ENCODE results near the gene GNG8. TPM values are rescaled to one million over a fixed set of nuclear protein-coding genes. Genes with fewer than 3 reads are reported as not detected.

The GNG8 gene
- polyA plus RNA-seq, 1 donor from 2014 or later = not detected

DNA sequence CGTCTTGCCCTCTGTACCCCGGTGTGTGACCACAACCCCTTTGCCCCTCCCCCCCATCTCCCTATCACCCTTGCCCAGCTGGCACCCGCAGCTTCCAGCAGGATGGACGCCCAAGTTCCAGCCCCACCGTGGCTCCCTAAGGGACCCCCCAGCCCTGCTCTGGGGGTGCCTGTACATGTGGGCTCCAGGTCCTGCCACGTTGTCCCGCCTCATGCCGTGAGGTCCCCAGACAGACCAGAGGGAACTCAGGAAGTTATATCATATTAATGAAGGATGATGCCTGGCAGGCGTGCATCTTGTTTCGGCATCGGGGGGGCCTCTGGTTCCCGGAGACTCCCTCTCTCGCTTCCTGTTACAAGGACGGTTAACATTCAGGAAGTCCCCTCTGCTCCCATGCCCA lies 9.6 kb downstream of the GNG8 start:
- H3K4me2 ChIP-seq (ENCODE audit: low read length) = no peak overlapping the region
- H3K79me2 ChIP-seq (replicated peaks; ENCODE audit: insufficient read depth, low read length) = no peaks in the 10 kb centered on the region

DNA sequence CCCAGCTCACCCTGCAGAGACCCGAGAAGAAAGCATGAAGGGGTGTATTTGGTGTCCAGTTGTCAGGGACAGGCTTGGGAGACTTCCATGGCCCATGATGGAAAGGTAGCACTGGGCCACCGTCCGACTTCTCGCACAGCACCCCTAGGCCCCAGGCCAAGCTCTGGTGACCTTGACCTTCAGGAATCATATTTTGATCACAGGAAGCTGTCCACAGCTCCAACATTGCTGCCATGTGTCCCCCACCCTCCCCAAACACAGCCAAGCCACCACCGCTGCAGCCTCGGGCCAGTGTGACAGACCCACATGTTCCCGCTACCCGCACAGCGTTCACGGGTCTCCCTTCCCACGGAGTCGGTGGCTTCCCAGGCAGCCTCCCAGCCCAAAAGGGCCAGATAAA lies 10.3 kb downstream of the GNG8 start:
- no peaks in the 10 kb centered on the region for H4K20me1 ChIP-seq (ENCODE audit: insufficient read depth)
- no peaks in the 10 kb centered on the region for H3K9me3 ChIP-seq (ENCODE audit: low read length)
- no peak overlapping the region for H3K9ac ChIP-seq (ENCODE audit: low read length)
- no peak overlapping the region for H3K27ac ChIP-seq (ENCODE audit: low read length)
- no peaks in the 10 kb centered on the region for H3K36me3 ChIP-seq (ENCODE audit: insufficient read depth, low read length)
- H2AFZ ChIP-seq (ENCODE audit: low read depth, low read length) = no peak overlapping the region
- TF ChIP-seq SMC3 (conservative IDR thresholded peaks at IDR 0.05; ENCODE audit: poor library complexity) (no peak), EZH2 (IDR thresholded peaks at IDR 0.05; ENCODE audit: borderline replicate concordance, insufficient read depth, low read length, poor library complexity, severe bottlenecking) (no peak), EP300 (conservative IDR thresholded peaks at IDR 0.05; ENCODE audit: poor library complexity, severe bottlenecking) (no peak), TAF1 (IDR thresholded peaks at IDR 0.05; ENCODE audit: low read depth) (no peak), RAD21 (conservative IDR thresholded peaks at IDR 0.05) (no peak), POLR2AphosphoS5 (IDR thresholded peaks at IDR 0.05) (no peak), MXI1 (conservative IDR thresholded peaks at IDR 0.05; ENCODE audit: poor library complexity, severe bottlenecking) (no peak)
- TF ChIP-seq, protein P1, sequence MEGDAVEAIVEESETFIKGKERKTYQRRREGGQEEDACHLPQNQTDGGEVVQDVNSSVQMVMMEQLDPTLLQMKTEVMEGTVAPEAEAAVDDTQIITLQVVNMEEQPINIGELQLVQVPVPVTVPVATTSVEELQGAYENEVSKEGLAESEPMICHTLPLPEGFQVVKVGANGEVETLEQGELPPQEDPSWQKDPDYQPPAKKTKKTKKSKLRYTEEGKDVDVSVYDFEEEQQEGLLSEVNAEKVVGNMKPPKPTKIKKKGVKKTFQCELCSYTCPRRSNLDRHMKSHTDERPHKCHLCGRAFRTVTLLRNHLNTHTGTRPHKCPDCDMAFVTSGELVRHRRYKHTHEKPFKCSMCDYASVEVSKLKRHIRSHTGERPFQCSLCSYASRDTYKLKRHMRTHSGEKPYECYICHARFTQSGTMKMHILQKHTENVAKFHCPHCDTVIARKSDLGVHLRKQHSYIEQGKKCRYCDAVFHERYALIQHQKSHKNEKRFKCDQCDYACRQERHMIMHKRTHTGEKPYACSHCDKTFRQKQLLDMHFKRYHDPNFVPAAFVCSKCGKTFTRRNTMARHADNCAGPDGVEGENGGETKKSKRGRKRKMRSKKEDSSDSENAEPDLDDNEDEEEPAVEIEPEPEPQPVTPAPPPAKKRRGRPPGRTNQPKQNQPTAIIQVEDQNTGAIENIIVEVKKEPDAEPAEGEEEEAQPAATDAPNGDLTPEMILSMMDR (IDR thresholded peaks at IDR 0.05; ENCODE audit: poor library complexity, severe bottlenecking) = no peak
- TF ChIP-seq, protein P2, sequence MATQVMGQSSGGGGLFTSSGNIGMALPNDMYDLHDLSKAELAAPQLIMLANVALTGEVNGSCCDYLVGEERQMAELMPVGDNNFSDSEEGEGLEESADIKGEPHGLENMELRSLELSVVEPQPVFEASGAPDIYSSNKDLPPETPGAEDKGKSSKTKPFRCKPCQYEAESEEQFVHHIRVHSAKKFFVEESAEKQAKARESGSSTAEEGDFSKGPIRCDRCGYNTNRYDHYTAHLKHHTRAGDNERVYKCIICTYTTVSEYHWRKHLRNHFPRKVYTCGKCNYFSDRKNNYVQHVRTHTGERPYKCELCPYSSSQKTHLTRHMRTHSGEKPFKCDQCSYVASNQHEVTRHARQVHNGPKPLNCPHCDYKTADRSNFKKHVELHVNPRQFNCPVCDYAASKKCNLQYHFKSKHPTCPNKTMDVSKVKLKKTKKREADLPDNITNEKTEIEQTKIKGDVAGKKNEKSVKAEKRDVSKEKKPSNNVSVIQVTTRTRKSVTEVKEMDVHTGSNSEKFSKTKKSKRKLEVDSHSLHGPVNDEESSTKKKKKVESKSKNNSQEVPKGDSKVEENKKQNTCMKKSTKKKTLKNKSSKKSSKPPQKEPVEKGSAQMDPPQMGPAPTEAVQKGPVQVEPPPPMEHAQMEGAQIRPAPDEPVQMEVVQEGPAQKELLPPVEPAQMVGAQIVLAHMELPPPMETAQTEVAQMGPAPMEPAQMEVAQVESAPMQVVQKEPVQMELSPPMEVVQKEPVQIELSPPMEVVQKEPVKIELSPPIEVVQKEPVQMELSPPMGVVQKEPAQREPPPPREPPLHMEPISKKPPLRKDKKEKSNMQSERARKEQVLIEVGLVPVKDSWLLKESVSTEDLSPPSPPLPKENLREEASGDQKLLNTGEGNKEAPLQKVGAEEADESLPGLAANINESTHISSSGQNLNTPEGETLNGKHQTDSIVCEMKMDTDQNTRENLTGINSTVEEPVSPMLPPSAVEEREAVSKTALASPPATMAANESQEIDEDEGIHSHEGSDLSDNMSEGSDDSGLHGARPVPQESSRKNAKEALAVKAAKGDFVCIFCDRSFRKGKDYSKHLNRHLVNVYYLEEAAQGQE (IDR thresholded peaks at IDR 0.05; ENCODE audit: borderline replicate concordance) = no peak
- H3K27me3 ChIP-seq (ENCODE audit: insufficient read depth, low read depth, low read length) = no peaks in the 10 kb centered on the region
- H3F3A ChIP-seq (ENCODE audit: insufficient read depth, low read length, poor library complexity, severe bottlenecking) = no peaks in the 10 kb centered on the region
- no peaks in the 10 kb centered on the region for H3K79me2 ChIP-seq (replicated peaks; ENCODE audit: insufficient read depth, low read length)
- H3K4me2 ChIP-seq (ENCODE audit: low read length) = no peak overlapping the region
- H3K4me3 ChIP-seq (ENCODE audit: low read length) = no peak overlapping the region
- no peaks in the 10 kb centered on the region for H3K9me2 ChIP-seq (ENCODE audit: insufficient read depth, low read length)

More for the DNA sequence above, 9.6 kb downstream of the GNG8 start:
- H3K27ac ChIP-seq (ENCODE audit: low read length) = no peak overlapping the region
- no peaks in the 10 kb centered on the region for H3K9me3 ChIP-seq (ENCODE audit: low read length)
- TF ChIP-seq EZH2 (IDR thresholded peaks at IDR 0.05; ENCODE audit: borderline replicate concordance, insufficient read depth, low read length, poor library complexity, severe bottlenecking) = no peak
- TF ChIP-seq POLR2AphosphoS5 (IDR thresholded peaks at IDR 0.05) = no peak
- TF ChIP-seq, protein P2 (IDR thresholded peaks at IDR 0.05; ENCODE audit: borderline replicate concordance) = no peak
- TF ChIP-seq, protein P1 (IDR thresholded peaks at IDR 0.05; ENCODE audit: poor library complexity, severe bottlenecking) = no peak
- no peak for TF ChIP-seq RAD21 (conservative IDR thresholded peaks at IDR 0.05)
- TF ChIP-seq EP300 (conservative IDR thresholded peaks at IDR 0.05; ENCODE audit: poor library complexity, severe bottlenecking) = no peak
- H3F3A ChIP-seq (ENCODE audit: insufficient read depth, low read length, poor library complexity, severe bottlenecking) = no peaks in the 10 kb centered on the region
- H2AFZ ChIP-seq (ENCODE audit: low read depth, low read length) = no peak overlapping the region
- H4K20me1 ChIP-seq (ENCODE audit: insufficient read depth) = no peaks in the 10 kb centered on the region
- H3K4me3 ChIP-seq (ENCODE audit: low read length) = no peak overlapping the region
- no peak overlapping the region for H3K9ac ChIP-seq (ENCODE audit: low read length)
- no peaks in the 10 kb centered on the region for H3K9me2 ChIP-seq (ENCODE audit: insufficient read depth, low read length)
- no peaks in the 10 kb centered on the region for H3K27me3 ChIP-seq (ENCODE audit: insufficient read depth, low read depth, low read length)
- no peaks in the 10 kb centered on the region for H3K36me3 ChIP-seq (ENCODE audit: insufficient read depth, low read length)
